ENCODE measurements around the gene CRB2.

DNA sequence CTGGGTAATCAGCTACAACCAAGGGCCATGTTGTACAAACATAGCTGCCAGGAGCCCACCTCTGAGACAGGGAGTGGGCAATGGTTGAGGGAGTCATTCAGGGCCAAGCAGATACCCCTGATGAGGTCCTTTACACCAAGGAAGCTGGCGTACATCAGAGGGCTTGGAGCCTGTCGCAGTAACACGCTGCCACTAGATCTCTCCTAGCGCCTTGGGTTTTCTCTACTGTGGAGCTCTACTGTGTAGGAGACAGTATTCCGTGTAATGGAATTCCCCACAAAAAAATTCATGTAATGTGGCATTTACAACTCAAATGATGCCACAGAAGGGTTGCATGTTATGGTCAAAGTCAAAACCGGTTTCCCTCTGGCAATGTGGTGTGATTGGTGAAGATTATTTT lies 41.4 kb upstream of the CRB2 start:
- TF ChIP-seq, protein P1, sequence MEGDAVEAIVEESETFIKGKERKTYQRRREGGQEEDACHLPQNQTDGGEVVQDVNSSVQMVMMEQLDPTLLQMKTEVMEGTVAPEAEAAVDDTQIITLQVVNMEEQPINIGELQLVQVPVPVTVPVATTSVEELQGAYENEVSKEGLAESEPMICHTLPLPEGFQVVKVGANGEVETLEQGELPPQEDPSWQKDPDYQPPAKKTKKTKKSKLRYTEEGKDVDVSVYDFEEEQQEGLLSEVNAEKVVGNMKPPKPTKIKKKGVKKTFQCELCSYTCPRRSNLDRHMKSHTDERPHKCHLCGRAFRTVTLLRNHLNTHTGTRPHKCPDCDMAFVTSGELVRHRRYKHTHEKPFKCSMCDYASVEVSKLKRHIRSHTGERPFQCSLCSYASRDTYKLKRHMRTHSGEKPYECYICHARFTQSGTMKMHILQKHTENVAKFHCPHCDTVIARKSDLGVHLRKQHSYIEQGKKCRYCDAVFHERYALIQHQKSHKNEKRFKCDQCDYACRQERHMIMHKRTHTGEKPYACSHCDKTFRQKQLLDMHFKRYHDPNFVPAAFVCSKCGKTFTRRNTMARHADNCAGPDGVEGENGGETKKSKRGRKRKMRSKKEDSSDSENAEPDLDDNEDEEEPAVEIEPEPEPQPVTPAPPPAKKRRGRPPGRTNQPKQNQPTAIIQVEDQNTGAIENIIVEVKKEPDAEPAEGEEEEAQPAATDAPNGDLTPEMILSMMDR (IDR thresholded peaks at IDR 0.05), result no peak
- no peak for TF ChIP-seq POLR2A (IDR thresholded peaks at IDR 0.05)
- no peak for TF ChIP-seq EP300 (IDR thresholded peaks at IDR 0.05)

All from upper lobe of left lung (tissue), 4 donors.